ENCODE data around the gene NOC3L. TPM values are rescaled to one million over a fixed set of nuclear protein-coding genes. Genes with fewer than 3 reads are reported as not detected.

Gene NOC3L
- total and polyA plus RNA-seq, 2 donors (not counting 3 experiments of a cell fraction or from before 2014, with no cell fraction given), result 4.3 to 20.5 TPM

DNA sequence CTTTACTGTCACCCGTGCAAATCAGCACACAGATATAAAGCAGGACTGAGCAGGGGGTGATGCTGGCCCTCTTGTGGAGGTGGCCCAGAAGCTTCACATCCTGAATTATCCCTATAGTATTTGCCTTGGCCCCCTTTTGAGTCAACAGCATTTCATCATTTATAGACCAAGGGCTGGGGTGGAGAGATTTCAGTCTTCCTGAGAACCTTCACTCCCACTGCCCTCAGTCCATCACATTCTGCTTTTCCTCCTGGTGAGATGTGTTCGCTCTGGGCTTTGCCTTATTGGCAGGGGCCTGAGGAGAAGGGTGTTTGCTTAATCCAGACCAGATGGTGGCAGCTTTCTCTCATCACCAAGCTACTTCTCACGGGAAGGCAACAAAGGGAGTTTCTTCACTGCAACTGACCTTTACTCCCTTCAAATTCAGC lies 47.7 kb downstream of the NOC3L start:
- BruUV-seq (replicated peaks), result no TSS peak

More for the DNA sequence above, 47.7 kb downstream of the NOC3L start:
- no peak overlapping the region for H3K9ac ChIP-seq (replicated peaks; ENCODE audit: extremely low read depth, insufficient read depth, low read length)
- no peaks in the 10 kb centered on the region for H3K27me3 ChIP-seq (ENCODE audit: control insufficient read depth in 2 of 2, insufficient read depth in 2 of 2, low read length in 2 of 2)
- dilution Hi-C loops (cut with MboI; ENCODE audit: extremely low pct_ligation_motif_present, low sequenced_read_pairs), result no loop called here
- DNase-seq (ENCODE audit: low read depth, low spot score), result no peak
- H3K4me1 ChIP-seq (ENCODE audit: control insufficient read depth, extremely low read depth, insufficient read depth, low read length), result no peaks in the 10 kb centered on the region
- CTCF ChIA-PET, result interaction anchor here (1.3 to 2.3 kb wide), 2 partner anchors 129 to 398 kb away, joined by 3 to 8 read pairs; no protein-coding TSS in a partner anchor
- H3K9me1 ChIP-seq (replicated peaks; ENCODE audit: control insufficient read depth, extremely low read depth, insufficient read depth, low read length), result no peaks in the 10 kb centered on the region
- no peak overlapping the region for H2AFZ ChIP-seq (ENCODE audit: low read depth, low read length)
- no peak overlapping the region for H3K27ac ChIP-seq (ENCODE audit: insufficient read depth, low read depth, low read length)
- no peak for FAIRE-seq
- no peaks in the 10 kb centered on the region for H4K20me1 ChIP-seq (replicated peaks; ENCODE audit: control insufficient read depth, extremely low read depth, insufficient read depth, low read length)
- no peaks in the 10 kb centered on the region for H3K36me3 ChIP-seq (ENCODE audit: control insufficient read depth in 2 of 2, extremely low read depth in 1 of 2, insufficient read depth in 2 of 2, low read length in 2 of 2)
- H3K79me2 ChIP-seq (ENCODE audit: control insufficient read depth, insufficient read depth, low read length), result no peaks in the 10 kb centered on the region
- TF ChIP-seq JUN (IDR thresholded peaks at IDR 0.05; ENCODE audit: borderline replicate concordance, insufficient read depth, insufficient read length, low read depth) (no peak), POLR2AphosphoS5 (IDR thresholded peaks at IDR 0.05; ENCODE audit: insufficient read depth, low read depth, low read length) (no peak), FOS (IDR thresholded peaks at IDR 0.05; ENCODE audit: borderline replicate concordance, insufficient read depth, low read length) (no peak), POLR2A (IDR thresholded peaks at IDR 0.05; ENCODE audit: low read depth, low read length) (no peak), EZH2 (IDR thresholded peaks at IDR 0.05; ENCODE audit: borderline replicate concordance, low read depth, low read length, severe bottlenecking) (no peak), MYC (IDR thresholded peaks at IDR 0.05; ENCODE audit: low read depth, low read length) (no peak), GATA2 (IDR thresholded peaks at IDR 0.05; ENCODE audit: insufficient read depth, insufficient read length, low read depth, low read length) (no peak)
- TF ChIP-seq, protein P1, sequence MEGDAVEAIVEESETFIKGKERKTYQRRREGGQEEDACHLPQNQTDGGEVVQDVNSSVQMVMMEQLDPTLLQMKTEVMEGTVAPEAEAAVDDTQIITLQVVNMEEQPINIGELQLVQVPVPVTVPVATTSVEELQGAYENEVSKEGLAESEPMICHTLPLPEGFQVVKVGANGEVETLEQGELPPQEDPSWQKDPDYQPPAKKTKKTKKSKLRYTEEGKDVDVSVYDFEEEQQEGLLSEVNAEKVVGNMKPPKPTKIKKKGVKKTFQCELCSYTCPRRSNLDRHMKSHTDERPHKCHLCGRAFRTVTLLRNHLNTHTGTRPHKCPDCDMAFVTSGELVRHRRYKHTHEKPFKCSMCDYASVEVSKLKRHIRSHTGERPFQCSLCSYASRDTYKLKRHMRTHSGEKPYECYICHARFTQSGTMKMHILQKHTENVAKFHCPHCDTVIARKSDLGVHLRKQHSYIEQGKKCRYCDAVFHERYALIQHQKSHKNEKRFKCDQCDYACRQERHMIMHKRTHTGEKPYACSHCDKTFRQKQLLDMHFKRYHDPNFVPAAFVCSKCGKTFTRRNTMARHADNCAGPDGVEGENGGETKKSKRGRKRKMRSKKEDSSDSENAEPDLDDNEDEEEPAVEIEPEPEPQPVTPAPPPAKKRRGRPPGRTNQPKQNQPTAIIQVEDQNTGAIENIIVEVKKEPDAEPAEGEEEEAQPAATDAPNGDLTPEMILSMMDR (IDR thresholded peaks at IDR 0.05; ENCODE audit: extremely low read depth in 1 of 2, insufficient read depth in 1 of 2, low read depth in 1 of 2, low read length in 2 of 2), result no peak
- TF ChIP-seq, protein P2, sequence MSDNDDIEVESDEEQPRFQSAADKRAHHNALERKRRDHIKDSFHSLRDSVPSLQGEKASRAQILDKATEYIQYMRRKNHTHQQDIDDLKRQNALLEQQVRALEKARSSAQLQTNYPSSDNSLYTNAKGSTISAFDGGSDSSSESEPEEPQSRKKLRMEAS (IDR thresholded peaks at IDR 0.05; ENCODE audit: insufficient read depth, insufficient read length), result no peak
- POLR2A ChIA-PET, result no interaction called here
- intact Hi-C loops (cut with micrococcal nuclease), result no loop called here
- H3K9me3 ChIP-seq (replicated peaks; ENCODE audit: control insufficient read depth, insufficient read depth, low read length), result no peaks in the 10 kb centered on the region
- no peak overlapping the region for H3K4me3 ChIP-seq (replicated peaks in 1 of 3; ENCODE audit: insufficient read depth in 1 of 3, low read depth in 1 of 3, low read length in 3 of 3)
- H3K4me2 ChIP-seq (ENCODE audit: insufficient read depth, low read length), result no peak overlapping the region

All from endothelial cell of umbilical vein (primary cell).